Lower leg skin (tissue), 4 donors: ENCODE measurements around the gene PTBP3. TPM values are rescaled to one million over a fixed set of nuclear protein-coding genes. Genes with fewer than 3 reads are reported as not detected.
A peak's percentile ranks its signal among the peaks of the same experiment; 100 is the strongest.

Experiments used
- DNase-seq, 2 donors: peaks; one replicate each; pipeline ENCODE4 v3.0.0-alpha.2; 2019; ENCODE audit warnings: low spot score in 2 of 2
- H3K4me3 ChIP-seq: fragments of 200-600 bp; sonication (generic); 2 replicates; pipeline ENCODE4 v1.5.1; 2017; ENCODE audit warnings: mild to moderate bottlenecking, low read depth; ENCODE audit not compliant: poor library complexity, severe bottlenecking
- CTCF ChIP-seq, 3 donors: fragments of 450-650 bp; IDR thresholded peaks; one replicate each; pipeline ENCODE4 v1.5.1; 2016; ENCODE audit warnings: antibody characterized with exemption in 3 of 3, mild to moderate bottlenecking in 3 of 3, moderate library complexity in 2 of 3
- POLR2A ChIP-seq, 2 donors: fragments of 450-650 bp; IDR thresholded peaks; one replicate each; pipeline ENCODE4 v1.6.1; 2016 to 2017; ENCODE audit warnings: antibody characterized with exemption in 2 of 2, mild to moderate bottlenecking in 1 of 2, moderate library complexity in 1 of 2
- WGBS, 2 donors: methylation state at CpG; one replicate each; pipeline ENCODE4 v1.1.5; 2018; 5-methylcytosine and 5-hydroxymethylcytosine counted together
- intact Hi-C: fragments of 100-400 bp; cut with DNase I; formaldehyde crosslinking; loops from one replicate; pipeline ENCODE4 v1.15.0; 2023; ENCODE audit warnings: low total_unique reads
- total RNA-seq, 4 donors: library from RNA; depleted of rRNA; stranded (reverse); fragments of >200 nt; gene quantifications; one replicate each; pipeline ENCODE4 v1.1.0, GENCODE V29; 2016

The PTBP3 gene
- total RNA-seq, 4 donors from 2014 or later = 82.5 to 201 (median 156) TPM

GRCh38 chr9:112176524-112176923 is 156.9 kb downstream of the PTBP3 start:
- intact Hi-C loops = no loop called here
- TF ChIP-seq CTCF (IDR thresholded peaks at IDR 0.05) (no peak), POLR2A (IDR thresholded peaks at IDR 0.05) (no peak)
- H3K4me3 ChIP-seq = no peak overlapping the region
- 76 to 85% methylated on average over 5 of the region's 5 CpGs for WGBS, 2 donors
- DNase-seq = no peak

GRCh38 chr9:112175796-112176315 is 157.6 kb downstream of the PTBP3 start:
- peak in 1 of 2 donors; percentile 85 for DNase-seq
- intact Hi-C loops = no loop called here
- H3K4me3 ChIP-seq = no peak overlapping the region
- 88 to 91% methylated on average over 17 of the region's 17 CpGs for WGBS, 2 donors
- TF ChIP-seq CTCF (IDR thresholded peaks at IDR 0.05) = no peak
- TF ChIP-seq POLR2A (IDR thresholded peaks at IDR 0.05) = no peak

- peak within 1 kb of the TSS; percentile 42 for H3K4me3 ChIP-seq
- no peak for TF ChIP-seq POLR2A (IDR thresholded peaks at IDR 0.05)
- TF ChIP-seq CTCF (IDR thresholded peaks at IDR 0.05) = no peak
- WGBS, 2 donors = 12 to 39% methylated on average over 15 to 49 of the region's 88 CpGs
- intact Hi-C loops = no loop called here
- DNase-seq = peak in 1 of 2 donors; percentile 88
Measured at GRCh38 chr9:112174965-112175795, 158.2 kb downstream of the PTBP3 start, which contains the start of gene SUSD1. SUSD1 (minus strand) TSS chr9:112175297; CDS start chr9:112175235, 62 bp downstream.

- 4 to 6% methylated on average over 38 to 41 of the region's 42 CpGs for WGBS, 2 donors
- H3K4me3 ChIP-seq = peak overlapping the region; percentile 42
- peak; percentile 29 to 89 for DNase-seq
- intact Hi-C loops = no loop called here
- TF ChIP-seq POLR2A (IDR thresholded peaks at IDR 0.05) (no peak), CTCF (IDR thresholded peaks at IDR 0.05) (no peak)
Measured at GRCh38 chr9:112174222-112174964, 159.0 kb downstream of the PTBP3 start.

- TF ChIP-seq POLR2A (IDR thresholded peaks at IDR 0.05) = no peak
- TF ChIP-seq CTCF (IDR thresholded peaks at IDR 0.05) = no peak
- intact Hi-C loops = no loop called here
- H3K4me3 ChIP-seq = no peak overlapping the region
- 88 to 90% methylated on average over 18 of the region's 18 CpGs for WGBS, 2 donors
- DNase-seq = no peak
Measured at GRCh38 chr9:112173489-112174221, 159.8 kb downstream of the PTBP3 start.
